ENCODE measurements around the gene FAM83E.

- TF ChIP-seq, protein P1, sequence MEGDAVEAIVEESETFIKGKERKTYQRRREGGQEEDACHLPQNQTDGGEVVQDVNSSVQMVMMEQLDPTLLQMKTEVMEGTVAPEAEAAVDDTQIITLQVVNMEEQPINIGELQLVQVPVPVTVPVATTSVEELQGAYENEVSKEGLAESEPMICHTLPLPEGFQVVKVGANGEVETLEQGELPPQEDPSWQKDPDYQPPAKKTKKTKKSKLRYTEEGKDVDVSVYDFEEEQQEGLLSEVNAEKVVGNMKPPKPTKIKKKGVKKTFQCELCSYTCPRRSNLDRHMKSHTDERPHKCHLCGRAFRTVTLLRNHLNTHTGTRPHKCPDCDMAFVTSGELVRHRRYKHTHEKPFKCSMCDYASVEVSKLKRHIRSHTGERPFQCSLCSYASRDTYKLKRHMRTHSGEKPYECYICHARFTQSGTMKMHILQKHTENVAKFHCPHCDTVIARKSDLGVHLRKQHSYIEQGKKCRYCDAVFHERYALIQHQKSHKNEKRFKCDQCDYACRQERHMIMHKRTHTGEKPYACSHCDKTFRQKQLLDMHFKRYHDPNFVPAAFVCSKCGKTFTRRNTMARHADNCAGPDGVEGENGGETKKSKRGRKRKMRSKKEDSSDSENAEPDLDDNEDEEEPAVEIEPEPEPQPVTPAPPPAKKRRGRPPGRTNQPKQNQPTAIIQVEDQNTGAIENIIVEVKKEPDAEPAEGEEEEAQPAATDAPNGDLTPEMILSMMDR (IDR thresholded peaks at IDR 0.05): no peak
- TF ChIP-seq POLR2A (IDR thresholded peaks at IDR 0.05): no peak
Observed at GRCh38 chr19:48641850-48642249, 27.0 kb upstream of the FAM83E start.
